D721Med (cell line): ENCODE data around the gene CLCN7.

Experiments
- DNase-seq: peaks from one replicate; pipeline ENCODE4 v3.0.0; 2011; ENCODE audit warnings: low spot score; ENCODE audit not compliant: insufficient read length
- FAIRE-seq: peaks from 2 replicates; lab custom pipeline; 2011; peaks lifted over from hg19 to GRCh38; lab: Jason Lieb, UNC
- TF ChIP-seq, protein P1 (sequence below): IDR thresholded peaks from 2 replicates; pipeline ENCODE4 v1.5.1; 2012; ENCODE audit warnings: mild to moderate bottlenecking, control low read depth; ENCODE audit not compliant: insufficient read depth; ENCODE audit errors: missing control alignments

CLCN7 gene

GRCh38 chr16:1506494-1507213, 31.8 kb upstream of the CLCN7 start:
- DNase-seq = no peak
- TF ChIP-seq, protein P1, sequence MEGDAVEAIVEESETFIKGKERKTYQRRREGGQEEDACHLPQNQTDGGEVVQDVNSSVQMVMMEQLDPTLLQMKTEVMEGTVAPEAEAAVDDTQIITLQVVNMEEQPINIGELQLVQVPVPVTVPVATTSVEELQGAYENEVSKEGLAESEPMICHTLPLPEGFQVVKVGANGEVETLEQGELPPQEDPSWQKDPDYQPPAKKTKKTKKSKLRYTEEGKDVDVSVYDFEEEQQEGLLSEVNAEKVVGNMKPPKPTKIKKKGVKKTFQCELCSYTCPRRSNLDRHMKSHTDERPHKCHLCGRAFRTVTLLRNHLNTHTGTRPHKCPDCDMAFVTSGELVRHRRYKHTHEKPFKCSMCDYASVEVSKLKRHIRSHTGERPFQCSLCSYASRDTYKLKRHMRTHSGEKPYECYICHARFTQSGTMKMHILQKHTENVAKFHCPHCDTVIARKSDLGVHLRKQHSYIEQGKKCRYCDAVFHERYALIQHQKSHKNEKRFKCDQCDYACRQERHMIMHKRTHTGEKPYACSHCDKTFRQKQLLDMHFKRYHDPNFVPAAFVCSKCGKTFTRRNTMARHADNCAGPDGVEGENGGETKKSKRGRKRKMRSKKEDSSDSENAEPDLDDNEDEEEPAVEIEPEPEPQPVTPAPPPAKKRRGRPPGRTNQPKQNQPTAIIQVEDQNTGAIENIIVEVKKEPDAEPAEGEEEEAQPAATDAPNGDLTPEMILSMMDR = no peak
- no peak for FAIRE-seq

DNA sequence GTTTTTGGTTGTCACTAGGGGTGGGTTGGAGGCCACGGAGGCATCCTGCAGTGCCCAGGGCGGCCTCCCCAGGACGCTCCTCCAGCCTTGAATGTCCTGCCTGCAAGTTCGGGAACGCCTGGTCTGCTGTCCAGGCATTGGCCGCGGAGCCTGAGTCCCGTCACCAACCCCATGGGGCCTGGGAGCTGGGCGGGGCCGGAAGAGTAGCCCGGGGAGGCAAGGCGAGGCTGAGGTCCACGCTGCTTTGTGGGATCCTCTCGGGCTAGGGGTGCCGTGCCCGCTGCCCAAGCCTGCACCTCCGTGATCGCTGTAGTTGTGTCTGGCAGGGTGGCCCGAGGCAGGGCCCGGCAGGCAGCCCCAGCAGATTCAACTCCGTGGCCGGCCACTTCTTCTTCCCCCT, 31.1 kb upstream of the CLCN7 start:
- TF ChIP-seq, protein P1 = no peak
- FAIRE-seq = no peak
- DNase-seq = no peak

- no peak for FAIRE-seq
- TF ChIP-seq, protein P1 = no peak
- no peak for DNase-seq
Observed at GRCh38 chr16:1505073-1505844, 30.4 kb upstream of the CLCN7 start.

GRCh38 chr16:1503110-1503955, 28.5 kb upstream of the CLCN7 start:
- TF ChIP-seq, protein P1 = no peak
- FAIRE-seq (no peak), DNase-seq (no peak)

- FAIRE-seq (no peak), DNase-seq (no peak)
- TF ChIP-seq, protein P1 = no peak
Observed at GRCh38 chr16:1502092-1503004, 27.5 kb upstream of the CLCN7 start.

DNA sequence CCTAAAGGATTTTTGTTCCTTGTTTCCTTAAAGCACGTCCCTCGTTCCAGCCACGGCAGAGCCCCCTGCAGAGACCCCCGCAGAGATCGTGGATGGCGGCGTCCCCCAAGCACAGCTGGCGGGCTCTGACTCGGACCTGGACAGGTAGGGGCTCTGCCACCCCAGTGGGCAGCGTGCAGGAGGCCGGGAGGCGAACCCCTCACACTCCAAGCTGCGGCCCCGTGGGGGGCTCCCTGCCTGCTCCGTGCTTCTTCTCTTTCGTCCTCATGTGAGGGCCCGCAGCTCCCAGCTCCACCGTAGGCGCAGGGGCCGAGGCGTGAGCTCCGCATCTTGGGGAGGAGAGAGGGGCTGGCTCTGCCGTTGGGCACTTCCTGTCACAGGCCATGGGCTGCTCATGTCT, 26.8 kb upstream of the CLCN7 start:
- DNase-seq (no peak), FAIRE-seq (no peak)
- TF ChIP-seq, protein P1 = no peak
